Gastrocnemius medialis (tissue), 4 donors: ENCODE results near the gene PIEZO1. TPM values are rescaled to one million over a fixed set of nuclear protein-coding genes. Genes with fewer than 3 reads are reported as not detected.

Experiments
- ATAC-seq, 2 donors: fragments of 150-250 bp; one replicate each; pipeline ENCODE4 v1.9.1; 2016
- DNase-seq, 2 donors: peaks; one replicate each; pipeline ENCODE4 v3.0.0-alpha.2; 2019
- H3K27ac ChIP-seq, 4 donors: fragments of 200-600 bp; sonication (generic); 1 replicate in 1 of 4; 2 replicates in 3 of 4; pipeline ENCODE4 v1.5.1; 2016 to 2018; ENCODE audit warnings: mild to moderate bottlenecking in 2 of 4, moderate library complexity in 1 of 4
- H3K27me3 ChIP-seq, 3 donors: fragments of 200-600 bp; sonication (generic) in 2 of 3; 1 replicate in 1 of 3; 2 replicates in 2 of 3; pipeline versions ENCODE4 v1.5.1 to v1.6.0; 2016 to 2019; ENCODE audit warnings: mild to moderate bottlenecking in 1 of 3, moderate library complexity in 1 of 3
- H3K36me3 ChIP-seq, 2 donors: fragments of 200-600 bp; sonication (generic) in 1 of 2; one replicate each; pipeline ENCODE4 v1.5.1; 2017 to 2018
- H3K4me1 ChIP-seq, 2 donors: fragments of 200-600 bp; sonication (generic) in 1 of 2; one replicate each; pipeline ENCODE4 v1.5.1; 2016 to 2017; ENCODE audit warnings: mild to moderate bottlenecking in 2 of 2
- H3K4me3 ChIP-seq, 4 donors: fragments of 200-600 bp; sonication (generic) in 3 of 4; 1 replicate in 1 of 4; 2 replicates in 3 of 4; pipeline ENCODE4 v1.5.1; 2016 to 2019; ENCODE audit warnings: mild to moderate bottlenecking in 2 of 4
- H3K9me3 ChIP-seq, 3 donors: fragments of 200-600 bp; sonication (generic) in 2 of 3; 1 replicate in 1 of 3; 2 replicates in 2 of 3; pipeline ENCODE4 v1.5.1; 2016 to 2019
- POLR2A ChIP-seq, 2 donors: fragments of 450-650 bp; IDR thresholded peaks; one replicate each; pipeline ENCODE4 v1.6.1; 2017; ENCODE audit warnings: antibody characterized with exemption in 2 of 2, mild to moderate bottlenecking in 2 of 2, moderate library complexity in 2 of 2
- in situ Hi-C, 4 donors: fragments of 200-750 bp; cut with MboI; loops; one replicate each; pipeline versions ENCODE4 v1.15.0 to v1.8.0; 2017; ENCODE audit warnings: low sequenced_read_pairs in 4 of 4
- intact Hi-C: fragments of 100-400 bp; cut with DNase I; formaldehyde crosslinking; loops from one replicate; pipeline ENCODE4 v1.15.1; 2023; ENCODE audit warnings: low total_unique reads
- total RNA-seq, 4 donors: library from RNA; depleted of rRNA; stranded (reverse); fragments of >200 nt; gene quantifications; one replicate each; pipeline versions ENCODE4 v1.1.0 to v1.2.3, GENCODE V29; 2016
- TF ChIP-seq, protein P1 (sequence below), 5 experiments: fragments of 450-650 bp in 3 of 5; fragments of 200-600 bp in 2 of 5; sonication (generic) in 2 of 5; IDR thresholded peaks in 4 of 5; conservative IDR thresholded peaks in 1 of 5; 1 replicate in 4 of 5; 2 replicates in 1 of 5; pipeline ENCODE4 v1.5.1; 2016 to 2019; ENCODE audit warnings: antibody characterized with exemption in 5 of 5, mild to moderate bottlenecking in 3 of 5, moderate library complexity in 3 of 5

Gene PIEZO1
- total RNA-seq, 4 donors from 2014 or later = 9.0 to 37.0 (median 16.5) TPM

DNA sequence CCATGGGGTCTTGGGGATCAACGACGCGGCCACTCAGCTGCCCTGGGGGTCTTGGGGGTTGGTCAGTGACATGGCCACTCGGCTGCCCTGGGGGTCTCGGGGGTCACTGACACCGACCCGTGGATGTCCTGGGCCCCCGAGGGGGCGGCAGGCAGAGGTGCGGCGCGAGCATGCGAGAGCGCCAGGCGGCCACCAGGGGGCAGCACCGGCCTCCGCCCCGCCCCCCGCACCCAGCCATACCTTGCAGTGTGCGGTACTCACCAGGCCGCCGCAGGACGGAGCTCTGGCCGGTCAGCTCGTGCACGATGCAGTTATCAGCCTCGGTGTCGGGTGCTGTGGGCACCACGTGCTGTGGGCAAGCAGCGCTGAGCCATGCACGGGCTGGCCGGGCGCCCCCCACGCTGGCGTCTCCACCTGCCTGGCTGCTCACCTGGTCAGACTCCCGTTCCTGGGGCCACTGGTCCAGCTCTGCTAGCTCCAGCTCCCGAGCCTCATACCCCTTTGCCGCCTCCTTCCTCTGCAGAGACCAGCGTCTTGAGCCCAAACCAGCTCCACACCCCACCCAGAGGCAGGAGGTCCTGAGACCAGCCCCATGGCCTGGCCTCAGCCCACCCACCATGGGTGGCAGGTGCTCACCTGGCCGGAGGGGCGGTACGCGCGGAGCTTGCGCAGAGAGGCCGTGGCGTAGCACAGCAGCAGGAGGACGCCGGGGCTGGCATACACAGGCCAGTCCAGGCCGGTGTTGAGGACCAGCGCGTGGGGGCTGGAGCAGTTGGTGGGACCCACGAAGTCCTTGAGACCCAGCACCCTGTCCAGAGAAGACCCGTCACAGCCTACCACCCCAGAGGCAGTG lies 47.5 kb downstream of the PIEZO1 start:
- intact Hi-C loops (loop anchor here (1.0 to 2.0 kb wide), 2 partner anchors 430 to 479 kb away; partner anchors contain the start of gene ZNF778), in situ Hi-C loops (loop anchor here in 2 of 4 donors (25.0 kb wide), 1 partner anchor 475 kb away; the partner anchor contains the start of genes SLC22A31 (in 2 of the 2) and ZNF778 (in 2 of the 2))
- TF ChIP-seq, protein P1, sequence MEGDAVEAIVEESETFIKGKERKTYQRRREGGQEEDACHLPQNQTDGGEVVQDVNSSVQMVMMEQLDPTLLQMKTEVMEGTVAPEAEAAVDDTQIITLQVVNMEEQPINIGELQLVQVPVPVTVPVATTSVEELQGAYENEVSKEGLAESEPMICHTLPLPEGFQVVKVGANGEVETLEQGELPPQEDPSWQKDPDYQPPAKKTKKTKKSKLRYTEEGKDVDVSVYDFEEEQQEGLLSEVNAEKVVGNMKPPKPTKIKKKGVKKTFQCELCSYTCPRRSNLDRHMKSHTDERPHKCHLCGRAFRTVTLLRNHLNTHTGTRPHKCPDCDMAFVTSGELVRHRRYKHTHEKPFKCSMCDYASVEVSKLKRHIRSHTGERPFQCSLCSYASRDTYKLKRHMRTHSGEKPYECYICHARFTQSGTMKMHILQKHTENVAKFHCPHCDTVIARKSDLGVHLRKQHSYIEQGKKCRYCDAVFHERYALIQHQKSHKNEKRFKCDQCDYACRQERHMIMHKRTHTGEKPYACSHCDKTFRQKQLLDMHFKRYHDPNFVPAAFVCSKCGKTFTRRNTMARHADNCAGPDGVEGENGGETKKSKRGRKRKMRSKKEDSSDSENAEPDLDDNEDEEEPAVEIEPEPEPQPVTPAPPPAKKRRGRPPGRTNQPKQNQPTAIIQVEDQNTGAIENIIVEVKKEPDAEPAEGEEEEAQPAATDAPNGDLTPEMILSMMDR (IDR thresholded peaks at IDR 0.05 in 4 of 5, conservative IDR thresholded peaks at IDR 0.05 in 1 of 5) = peak; percentile 91 to 98 (median 97)
- TF ChIP-seq POLR2A (IDR thresholded peaks at IDR 0.05) = no peak
- H3K27ac ChIP-seq = no peak overlapping the region
- ATAC-seq (peak; percentile 61 to 71), DNase-seq (peak; percentile 29 to 67)
- peaks cover 0 to 7% of the 10 kb centered on the region in 2 donors for H3K4me1 ChIP-seq
- H3K4me3 ChIP-seq = no peak overlapping the region
- H3K36me3 ChIP-seq = no peaks in the 10 kb centered on the region
- no peaks in the 10 kb centered on the region for H3K9me3 ChIP-seq
- H3K27me3 ChIP-seq = no peaks in the 10 kb centered on the region

DNA sequence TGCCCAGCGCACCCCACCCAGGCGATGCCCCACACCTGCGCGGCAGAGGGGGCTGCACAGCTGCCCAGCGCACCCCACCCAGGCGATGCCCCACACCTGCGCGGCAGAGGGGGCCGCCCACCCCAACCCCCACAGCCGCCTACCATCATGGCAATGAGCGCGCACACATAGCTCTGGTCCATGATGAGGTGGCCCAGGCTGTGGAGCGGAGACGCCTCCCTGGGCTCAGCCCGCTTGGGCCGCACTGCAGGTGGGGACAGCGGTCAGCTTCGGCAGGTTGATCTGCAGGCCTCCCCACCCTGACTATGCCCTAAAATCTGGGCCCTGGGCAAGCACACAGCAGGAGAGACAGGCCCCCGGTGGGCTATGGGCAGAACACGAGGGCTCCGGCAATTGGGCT lies 48.5 kb downstream of the PIEZO1 start:
- Histone ChIP-seq H3K27me3 (no peaks in the 10 kb centered on the region), H3K27ac (no peak overlapping the region), H3K36me3 (no peaks in the 10 kb centered on the region), H3K4me3 (no peak overlapping the region), H3K4me1 (peaks cover 0 to 7% of the 10 kb centered on the region in 2 donors), H3K9me3 (no peaks in the 10 kb centered on the region)
- intact Hi-C loops = loop anchor here (2.0 kb wide), 1 partner anchor 480 kb away; the partner anchor contains the start of gene ZNF778
- in situ Hi-C loops = loop anchor here in 2 of 4 donors (25.0 kb wide), 1 partner anchor 476 kb away; the partner anchor contains the start of genes SLC22A31 (in 2 of the 2) and ZNF778 (in 2 of the 2)
- DNase-seq = no peak
- ATAC-seq = no peak
- no peak for TF ChIP-seq POLR2A (IDR thresholded peaks at IDR 0.05)
- TF ChIP-seq, protein P1 (IDR thresholded peaks at IDR 0.05 in 4 of 5, conservative IDR thresholded peaks at IDR 0.05 in 1 of 5) = no peak

DNA sequence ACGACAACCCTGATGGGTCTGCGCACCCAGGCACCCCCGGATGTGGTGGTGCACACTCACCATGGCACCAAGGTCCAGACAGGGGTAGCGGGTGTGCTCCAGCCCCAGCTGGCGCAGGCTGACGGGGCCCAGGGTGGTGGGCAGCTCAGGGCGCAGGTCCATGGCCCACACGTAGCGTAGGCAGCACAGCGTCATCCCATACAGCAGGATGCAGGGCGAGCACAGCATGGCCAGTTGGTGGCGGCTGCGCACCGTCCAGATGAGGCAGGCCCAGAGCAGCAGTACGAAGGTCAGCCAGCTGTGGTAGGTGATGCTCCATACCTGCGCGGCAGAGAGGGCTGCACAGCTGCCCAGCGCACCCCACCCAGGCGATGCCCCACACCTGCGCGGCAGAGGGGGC lies 48.9 kb downstream of the PIEZO1 start:
- no peaks in the 10 kb centered on the region for H3K27me3 ChIP-seq
- ATAC-seq (no peak), DNase-seq (no peak)
- intact Hi-C loops = loop anchor here (2.0 kb wide), 1 partner anchor 481 kb away; the partner anchor contains the start of gene ZNF778
- H3K9me3 ChIP-seq = no peaks in the 10 kb centered on the region
- TF ChIP-seq, protein P1 (IDR thresholded peaks at IDR 0.05 in 4 of 5, conservative IDR thresholded peaks at IDR 0.05 in 1 of 5) = no peak
- no peak for TF ChIP-seq POLR2A (IDR thresholded peaks at IDR 0.05)
- no peak overlapping the region for H3K27ac ChIP-seq
- H3K4me3 ChIP-seq = no peak overlapping the region
- peaks cover 0 to 7% of the 10 kb centered on the region in 2 donors for H3K4me1 ChIP-seq
- in situ Hi-C loops = loop anchor here in 2 of 4 donors (25.0 kb wide), 1 partner anchor 476 kb away; the partner anchor contains the start of genes SLC22A31 (in 2 of the 2) and ZNF778 (in 2 of the 2)
- no peaks in the 10 kb centered on the region for H3K36me3 ChIP-seq

DNA sequence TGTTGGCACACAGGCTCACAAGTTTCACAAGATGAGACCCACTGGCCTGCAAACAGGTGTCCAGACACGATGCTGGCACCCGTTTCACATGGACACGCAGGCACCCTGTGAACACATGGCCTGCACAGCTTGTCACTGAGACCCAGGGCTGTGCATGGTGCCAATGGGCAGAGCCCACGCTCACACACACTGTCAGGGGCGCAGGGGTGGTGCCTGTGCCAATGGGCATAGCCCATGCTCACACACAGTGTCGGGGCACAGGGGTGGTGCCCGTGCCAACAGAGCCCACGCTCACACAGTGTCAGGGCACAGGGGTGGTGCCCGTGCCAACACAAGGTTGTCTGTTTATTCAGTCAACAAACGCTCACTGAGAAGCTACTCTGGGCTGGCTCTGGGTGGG lies 49.4 kb downstream of the PIEZO1 start:
- TF ChIP-seq, protein P1 (IDR thresholded peaks at IDR 0.05 in 4 of 5, conservative IDR thresholded peaks at IDR 0.05 in 1 of 5) = no peak
- TF ChIP-seq POLR2A (IDR thresholded peaks at IDR 0.05) = no peak

More for the DNA sequence above, 49.4 kb downstream of the PIEZO1 start:
- no peak overlapping the region for H3K27ac ChIP-seq
- intact Hi-C loops = loop anchor here (2.0 kb wide), 1 partner anchor 481 kb away; the partner anchor contains the start of gene ZNF778
- in situ Hi-C loops = loop anchor here in 2 of 4 donors (25.0 kb wide), 1 partner anchor 477 kb away; the partner anchor contains the start of genes SLC22A31 (in 2 of the 2) and ZNF778 (in 2 of the 2)
- H3K36me3 ChIP-seq = no peaks in the 10 kb centered on the region
- no peaks in the 10 kb centered on the region for H3K27me3 ChIP-seq
- H3K4me3 ChIP-seq = no peak overlapping the region
- no peaks in the 10 kb centered on the region for H3K9me3 ChIP-seq
- H3K4me1 ChIP-seq = peaks cover 0 to 7% of the 10 kb centered on the region in 2 donors
- ATAC-seq = no peak
- DNase-seq = no peak
